Hepatocyte (in vitro differentiated cells): ENCODE data around the gene ITGA1. TPM values are rescaled to one million over a fixed set of nuclear protein-coding genes. Genes with fewer than 3 reads are reported as not detected.

Experiments
- DNase-seq: peaks from one replicate; pipeline ENCODE4 v3.0.0-alpha.2; 2016; ENCODE audit warnings: low spot score
- H2AFZ ChIP-seq: fragments of 200-600 bp; sonication (generic); 2 replicates; pipeline ENCODE4 v1.6.0; 2016; ENCODE audit warnings: antibody characterized with exemption, mild to moderate bottlenecking
- H3K27ac ChIP-seq: fragments of 200-600 bp; sonication (generic); 2 replicates; pipeline ENCODE4 v1.5.1; 2016; ENCODE audit warnings: mild to moderate bottlenecking
- H3K27me3 ChIP-seq: fragments of 200-600 bp; sonication (generic); 2 replicates; pipeline ENCODE4 v1.6.1; 2016
- H3K36me3 ChIP-seq: fragments of 200-600 bp; sonication (generic); replicated peaks from 2 replicates; pipeline ENCODE4 v1.5.1; 2016; ENCODE audit warnings: low read depth; ENCODE audit not compliant: insufficient read depth
- H3K4me1 ChIP-seq: fragments of 200-600 bp; sonication (generic); 2 replicates; pipeline ENCODE4 v1.5.1; 2016; ENCODE audit warnings: mild to moderate bottlenecking, moderate library complexity; ENCODE audit not compliant: insufficient read depth
- H3K4me2 ChIP-seq: fragments of 200-600 bp; sonication (generic); 2 replicates; pipeline ENCODE4 v1.6.0; 2016
- H3K4me3 ChIP-seq: fragments of 200-600 bp; sonication (generic); 2 replicates; pipeline ENCODE4 v1.5.1; 2016; ENCODE audit warnings: mild to moderate bottlenecking
- H3K79me2 ChIP-seq: fragments of 200-600 bp; sonication (generic); 2 replicates; pipeline ENCODE4 v1.6.0; 2017; ENCODE audit warnings: mild to moderate bottlenecking
- H3K9me2 ChIP-seq: fragments of 200-600 bp; sonication (generic); replicated peaks from 2 replicates; pipeline ENCODE4 v1.6.0; 2017; ENCODE audit warnings: mild to moderate bottlenecking; ENCODE audit not compliant: insufficient read depth
- H3K9me3 ChIP-seq: fragments of 200-600 bp; sonication (generic); 2 replicates; pipeline ENCODE4 v1.5.1; 2016; ENCODE audit warnings: low read depth, mild to moderate bottlenecking
- H4K20me1 ChIP-seq: fragments of 200-600 bp; sonication (generic); 2 replicates; pipeline ENCODE4 v1.6.0; 2016; ENCODE audit warnings: mild to moderate bottlenecking; ENCODE audit not compliant: insufficient read depth, poor library complexity, severe bottlenecking
- EZH2 ChIP-seq: fragments of 200-600 bp; sonication (generic); IDR thresholded peaks from 2 replicates; pipeline ENCODE4 v1.6.1; 2016; ENCODE audit warnings: antibody characterized with exemption, mild to moderate bottlenecking, borderline replicate concordance
- EZH2phosphoT487 ChIP-seq: fragments of 200-600 bp; sonication (generic); IDR thresholded peaks from one replicate; pipeline ENCODE4 v1.6.1; 2018; ENCODE audit warnings: antibody characterized with exemption, mild to moderate bottlenecking, low read depth, moderate library complexity; ENCODE audit not compliant: unreplicated experiment, severe bottlenecking
- WGBS: methylation state at CpG from one replicate; pipeline ENCODE4 v1.1.6; 2016; ENCODE audit warnings: low lambda C conversion rate; ENCODE audit errors: missing lambda C conversion rate; 5-methylcytosine and 5-hydroxymethylcytosine counted together
- polyA plus RNA-seq: library from polyadenylated mRNA; unstranded; fragments of >200 nt; fragmentation: Nextera tagmentation; extraction: Ambion mirVana; gene quantifications from 2 replicates; pipeline ENCODE4 v1.2.1, GENCODE V29; 2016
- total RNA-seq: library from RNA; depleted of rRNA; stranded (reverse); fragments of >200 nt; gene quantifications from 2 replicates; pipeline ENCODE4 v1.2.3, GENCODE V29; 2014
- TF ChIP-seq, protein P1 (sequence below): fragments of 200-600 bp; sonication (generic); IDR thresholded peaks from 2 replicates; pipeline ENCODE4 v1.5.1; 2016; ENCODE audit warnings: antibody characterized with exemption, mild to moderate bottlenecking; ENCODE audit not compliant: poor library complexity

The ITGA1 gene
- total and polyA plus RNA-seq, 2 experiments from 2014 or later, result 15.0 to 40.3 TPM

- Histone ChIP-seq H3K9me2 (no peaks in the 10 kb centered on the region), H3K27me3 (no peaks in the 10 kb centered on the region), H3K36me3 (no peaks in the 10 kb centered on the region), H4K20me1 (no peaks in the 10 kb centered on the region), H2AFZ (no peak overlapping the region), H3K79me2 (peaks cover 12% of the 10 kb centered on the region), H3K9me3 (no peaks in the 10 kb centered on the region), H3K27ac (no peak overlapping the region), H3K4me3 (no peak overlapping the region), H3K4me2 (no peak overlapping the region), H3K4me1 (no peaks in the 10 kb centered on the region)
- TF ChIP-seq, protein P1, sequence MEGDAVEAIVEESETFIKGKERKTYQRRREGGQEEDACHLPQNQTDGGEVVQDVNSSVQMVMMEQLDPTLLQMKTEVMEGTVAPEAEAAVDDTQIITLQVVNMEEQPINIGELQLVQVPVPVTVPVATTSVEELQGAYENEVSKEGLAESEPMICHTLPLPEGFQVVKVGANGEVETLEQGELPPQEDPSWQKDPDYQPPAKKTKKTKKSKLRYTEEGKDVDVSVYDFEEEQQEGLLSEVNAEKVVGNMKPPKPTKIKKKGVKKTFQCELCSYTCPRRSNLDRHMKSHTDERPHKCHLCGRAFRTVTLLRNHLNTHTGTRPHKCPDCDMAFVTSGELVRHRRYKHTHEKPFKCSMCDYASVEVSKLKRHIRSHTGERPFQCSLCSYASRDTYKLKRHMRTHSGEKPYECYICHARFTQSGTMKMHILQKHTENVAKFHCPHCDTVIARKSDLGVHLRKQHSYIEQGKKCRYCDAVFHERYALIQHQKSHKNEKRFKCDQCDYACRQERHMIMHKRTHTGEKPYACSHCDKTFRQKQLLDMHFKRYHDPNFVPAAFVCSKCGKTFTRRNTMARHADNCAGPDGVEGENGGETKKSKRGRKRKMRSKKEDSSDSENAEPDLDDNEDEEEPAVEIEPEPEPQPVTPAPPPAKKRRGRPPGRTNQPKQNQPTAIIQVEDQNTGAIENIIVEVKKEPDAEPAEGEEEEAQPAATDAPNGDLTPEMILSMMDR, result no peak
- no peak for TF ChIP-seq EZH2
- no peak for TF ChIP-seq EZH2phosphoT487
- 100% methylated on average over 1 of the region's 1 CpG for WGBS
- DNase-seq, result no peak
These were observed 37.1 kb downstream of the ITGA1 start for GRCh38 chr5:52824827-52825226.

GRCh38 chr5:52825826-52826225, 38.1 kb downstream of the ITGA1 start:
- Histone ChIP-seq H3K9me3 (no peaks in the 10 kb centered on the region), H3K27me3 (no peaks in the 10 kb centered on the region), H2AFZ (no peak overlapping the region), H3K9me2 (no peaks in the 10 kb centered on the region), H3K4me1 (no peaks in the 10 kb centered on the region), H3K4me3 (no peak overlapping the region), H3K79me2 (peaks cover 8% of the 10 kb centered on the region), H3K4me2 (no peak overlapping the region), H4K20me1 (no peaks in the 10 kb centered on the region), H3K36me3 (no peaks in the 10 kb centered on the region), H3K27ac (no peak overlapping the region)
- DNase-seq, result no peak
- TF ChIP-seq EZH2 (no peak), EZH2phosphoT487 (no peak)
- TF ChIP-seq, protein P1, result no peak
- WGBS, result 100% methylated on average over 2 of the region's 2 CpGs

DNA sequence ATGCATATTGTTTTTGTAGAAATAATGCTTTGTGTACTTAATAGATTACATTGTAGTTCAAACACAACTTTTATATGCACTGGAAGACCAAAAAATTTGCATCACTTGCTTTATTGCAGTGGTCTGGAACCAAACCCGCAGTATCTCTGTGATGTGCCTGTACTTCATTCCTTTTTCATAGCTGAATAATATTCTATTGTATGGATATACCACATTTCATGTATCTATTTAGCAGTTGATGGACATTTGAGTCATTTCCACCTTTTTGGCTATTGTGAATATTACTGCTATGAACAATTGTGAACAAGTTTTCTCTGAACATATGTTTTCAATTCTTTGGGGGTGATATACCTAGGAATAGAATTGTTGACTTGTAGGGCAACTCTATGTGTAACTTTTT, 40.1 kb downstream of the ITGA1 start:
- TF ChIP-seq, protein P1, result no peak
- TF ChIP-seq EZH2phosphoT487 (no peak), EZH2 (no peak)
- 100% methylated on average over 1 of the region's 1 CpG for WGBS
- no peaks in the 10 kb centered on the region for H3K27me3 ChIP-seq
- H3K9me3 ChIP-seq, result no peaks in the 10 kb centered on the region
- H3K36me3 ChIP-seq, result no peaks in the 10 kb centered on the region
- no peak for DNase-seq
- peaks cover 7% of the 10 kb centered on the region for H3K79me2 ChIP-seq
- no peak overlapping the region for H3K4me3 ChIP-seq
- H3K27ac ChIP-seq, result no peak overlapping the region
- no peak overlapping the region for H3K4me2 ChIP-seq
- H3K4me1 ChIP-seq, result no peaks in the 10 kb centered on the region
- no peak overlapping the region for H2AFZ ChIP-seq
- H3K9me2 ChIP-seq, result no peaks in the 10 kb centered on the region
- no peaks in the 10 kb centered on the region for H4K20me1 ChIP-seq

- Histone ChIP-seq H3K27me3 (no peaks in the 10 kb centered on the region), H3K4me2 (no peak overlapping the region), H3K9me2 (no peaks in the 10 kb centered on the region), H3K4me1 (no peaks in the 10 kb centered on the region), H3K36me3 (no peaks in the 10 kb centered on the region), H3K9me3 (no peaks in the 10 kb centered on the region), H2AFZ (no peak overlapping the region), H3K79me2 (peaks cover 10% of the 10 kb centered on the region), H3K4me3 (no peak overlapping the region), H3K27ac (no peak overlapping the region), H4K20me1 (no peaks in the 10 kb centered on the region)
- DNase-seq, result no peak
- TF ChIP-seq EZH2, result no peak
- TF ChIP-seq EZH2phosphoT487, result no peak
- TF ChIP-seq, protein P1, result no peak
These were observed 41.9 kb downstream of the ITGA1 start for GRCh38 chr5:52829664-52830063.
